Measurements from ENCODE around the gene INPP5F. TPM values are rescaled to one million over a fixed set of nuclear protein-coding genes. Genes with fewer than 3 reads are reported as not detected.

INPP5F gene
- total RNA-seq, 1 donor from 2014 or later, result 11.5 TPM

DNA sequence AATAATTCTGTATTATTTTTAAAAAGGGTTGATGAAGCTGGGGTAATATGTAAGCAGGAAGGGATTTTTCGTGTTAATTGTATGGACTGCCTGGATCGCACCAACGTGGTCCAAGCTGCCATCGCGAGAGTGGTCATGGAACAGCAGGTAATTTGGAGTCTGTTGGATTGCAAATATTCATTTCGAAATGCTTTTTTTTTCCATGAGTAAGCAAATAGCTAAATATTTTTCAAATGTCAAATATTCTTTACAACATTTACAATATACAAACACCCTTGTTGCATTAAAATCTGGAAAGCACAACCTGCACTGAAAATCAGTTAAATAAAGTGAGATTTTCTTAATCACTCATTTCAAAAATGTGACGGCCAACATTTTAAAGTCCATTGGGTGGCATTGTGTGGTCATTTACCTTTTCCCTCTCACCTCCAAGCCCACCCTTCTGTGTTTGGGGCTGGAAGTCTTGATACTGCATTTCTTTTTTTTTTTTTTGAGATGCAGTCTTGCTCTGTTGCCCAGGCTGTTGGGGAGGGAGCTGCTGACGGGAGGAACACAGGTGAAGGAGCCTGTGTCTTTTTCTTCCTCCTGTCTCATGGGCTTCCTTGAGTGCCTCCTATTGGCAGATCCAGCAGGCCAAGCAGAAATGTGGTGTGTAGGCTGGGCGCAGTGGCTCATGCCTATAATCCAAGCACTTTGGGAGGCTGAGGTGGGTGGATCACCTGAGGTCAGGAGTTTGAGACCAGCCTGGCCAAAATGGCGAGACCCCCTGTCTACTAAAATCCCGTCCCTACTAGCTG is 80.7 kb downstream of the INPP5F start:
- Histone ChIP-seq H3K4me1 (ENCODE audit: control insufficient read depth in 3 of 3, insufficient read depth in 3 of 3, low read length in 3 of 3) (no peaks in the 10 kb centered on the region), H3K36me3 (ENCODE audit: control insufficient read depth in 3 of 3, insufficient read depth in 3 of 3, low read length in 3 of 3) (peaks cover 2 to 17% (median 9%) of the 10 kb centered on the region in 3 donors), H3K9ac (ENCODE audit: low read depth in 1 of 3, low read length in 3 of 3) (no peak overlapping the region), H3K27ac (ENCODE audit: low read depth, low read length) (no peak overlapping the region), H3K27me3 (ENCODE audit: control insufficient read depth in 3 of 3, insufficient read depth in 3 of 3, low read length in 3 of 3) (no peaks in the 10 kb centered on the region), H3K4me3 (ENCODE audit: low read length in 3 of 3) (no peak overlapping the region), H3K9me3 (ENCODE audit: control insufficient read depth in 3 of 3, low read length in 3 of 3) (no peaks in the 10 kb centered on the region)

DNA sequence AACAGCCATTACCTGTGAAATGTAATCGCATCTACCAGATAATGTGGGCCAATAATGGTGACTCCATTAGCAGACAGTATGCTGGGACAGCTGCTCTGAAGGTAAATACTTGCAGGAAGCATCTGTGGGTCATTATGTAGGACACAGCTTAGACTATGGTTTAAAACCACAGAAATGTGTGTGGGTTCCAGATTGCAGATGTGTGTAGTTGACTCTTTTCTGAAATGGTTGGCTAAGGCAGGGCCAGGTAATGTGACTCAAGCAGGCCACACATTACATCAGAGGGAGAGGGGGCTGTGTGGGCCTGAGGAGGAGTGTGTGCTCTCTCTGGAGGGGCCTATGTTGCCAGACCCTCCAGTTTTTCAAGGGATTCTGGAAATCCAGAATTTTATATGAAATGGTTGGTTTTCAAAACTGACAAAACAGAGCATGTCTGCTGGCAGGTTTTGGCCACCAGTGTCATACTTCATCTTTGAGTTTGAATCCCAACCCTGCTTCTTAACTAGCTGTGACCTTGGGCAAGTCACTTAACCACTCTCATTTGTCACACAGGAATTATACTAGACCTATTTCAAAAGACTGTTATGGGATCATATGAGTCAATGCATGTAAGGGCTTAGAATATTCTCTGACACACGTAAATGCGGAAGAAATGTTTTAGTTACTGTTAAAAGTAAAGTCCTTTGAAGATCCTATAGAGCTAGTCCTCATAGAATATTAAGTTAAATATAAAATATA is 82.3 kb downstream of the INPP5F start:
- Histone ChIP-seq H3K9ac (ENCODE audit: low read depth in 1 of 3, low read length in 3 of 3) (no peak overlapping the region), H3K27me3 (ENCODE audit: control insufficient read depth in 3 of 3, insufficient read depth in 3 of 3, low read length in 3 of 3) (no peaks in the 10 kb centered on the region), H3K4me1 (ENCODE audit: control insufficient read depth in 3 of 3, insufficient read depth in 3 of 3, low read length in 3 of 3) (no peaks in the 10 kb centered on the region), H3K36me3 (ENCODE audit: control insufficient read depth in 3 of 3, insufficient read depth in 3 of 3, low read length in 3 of 3) (peaks cover 3 to 13% (median 12%) of the 10 kb centered on the region in 3 donors), H3K27ac (ENCODE audit: low read depth, low read length) (no peak overlapping the region), H3K4me3 (ENCODE audit: low read length in 3 of 3) (no peak overlapping the region), H3K9me3 (ENCODE audit: control insufficient read depth in 3 of 3, low read length in 3 of 3) (no peaks in the 10 kb centered on the region)

DNA sequence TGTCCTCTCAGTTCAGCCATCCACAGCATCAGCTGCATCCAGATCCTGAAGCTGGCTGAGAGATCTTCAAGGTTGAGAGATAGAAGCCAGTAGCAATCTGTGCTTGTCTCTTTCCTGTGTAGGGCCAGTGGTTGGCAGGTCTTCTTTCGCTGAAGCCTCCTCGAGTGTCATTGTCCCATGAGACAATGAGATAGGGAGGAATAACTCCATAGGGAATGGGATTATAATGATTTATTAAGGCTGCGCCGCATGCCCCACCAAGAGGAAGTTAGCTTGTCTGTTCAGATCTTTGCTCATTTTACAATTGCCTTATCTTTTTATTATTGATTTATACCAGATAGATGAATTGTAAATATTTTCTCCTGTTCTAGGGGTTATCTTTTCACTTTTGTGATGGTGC is 85.3 kb downstream of the INPP5F start:
- no peaks in the 10 kb centered on the region for H3K9me3 ChIP-seq (ENCODE audit: control insufficient read depth in 3 of 3, low read length in 3 of 3)
- H3K4me3 ChIP-seq (ENCODE audit: low read length in 3 of 3), result no peak overlapping the region
- H3K9ac ChIP-seq (ENCODE audit: low read depth in 1 of 3, low read length in 3 of 3), result no peak overlapping the region
- H3K36me3 ChIP-seq (ENCODE audit: control insufficient read depth in 3 of 3, insufficient read depth in 3 of 3, low read length in 3 of 3), result peaks cover 2 to 18% (median 16%) of the 10 kb centered on the region in 3 donors
- no peaks in the 10 kb centered on the region for H3K27me3 ChIP-seq (ENCODE audit: control insufficient read depth in 3 of 3, insufficient read depth in 3 of 3, low read length in 3 of 3)
- H3K27ac ChIP-seq (ENCODE audit: low read depth, low read length), result no peak overlapping the region
- H3K4me1 ChIP-seq (ENCODE audit: control insufficient read depth in 3 of 3, insufficient read depth in 3 of 3, low read length in 3 of 3), result no peaks in the 10 kb centered on the region

DNA sequence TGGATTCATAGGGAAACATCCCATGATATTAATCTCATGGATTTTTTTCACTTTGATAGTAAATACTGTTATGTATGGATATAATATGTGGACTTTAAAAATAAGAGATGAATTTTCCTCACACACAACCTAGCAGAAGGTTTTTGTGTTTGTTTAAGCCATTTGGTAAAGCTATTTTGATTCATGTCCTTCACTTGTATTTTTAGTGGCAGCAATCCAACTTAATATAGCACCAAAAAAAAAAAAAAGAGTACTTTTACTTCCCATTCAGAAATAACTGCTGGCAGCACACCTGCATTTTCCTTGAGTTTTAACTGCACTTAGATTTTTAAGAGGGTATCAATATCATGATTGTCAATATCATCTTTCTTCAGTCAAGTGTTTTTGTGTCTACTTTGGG is 86.8 kb downstream of the INPP5F start:
- H3K27me3 ChIP-seq (ENCODE audit: control insufficient read depth in 3 of 3, insufficient read depth in 3 of 3, low read length in 3 of 3), result no peaks in the 10 kb centered on the region
- no peak overlapping the region for H3K4me3 ChIP-seq (ENCODE audit: low read length in 3 of 3)
- H3K36me3 ChIP-seq (ENCODE audit: control insufficient read depth in 3 of 3, insufficient read depth in 3 of 3, low read length in 3 of 3), result peaks cover 2 to 18% (median 17%) of the 10 kb centered on the region in 3 donors
- no peak overlapping the region for H3K27ac ChIP-seq (ENCODE audit: low read depth, low read length)
- no peaks in the 10 kb centered on the region for H3K4me1 ChIP-seq (ENCODE audit: control insufficient read depth in 3 of 3, insufficient read depth in 3 of 3, low read length in 3 of 3)
- no peak overlapping the region for H3K9ac ChIP-seq (ENCODE audit: low read depth in 1 of 3, low read length in 3 of 3)
- no peaks in the 10 kb centered on the region for H3K9me3 ChIP-seq (ENCODE audit: control insufficient read depth in 3 of 3, low read length in 3 of 3)

DNA sequence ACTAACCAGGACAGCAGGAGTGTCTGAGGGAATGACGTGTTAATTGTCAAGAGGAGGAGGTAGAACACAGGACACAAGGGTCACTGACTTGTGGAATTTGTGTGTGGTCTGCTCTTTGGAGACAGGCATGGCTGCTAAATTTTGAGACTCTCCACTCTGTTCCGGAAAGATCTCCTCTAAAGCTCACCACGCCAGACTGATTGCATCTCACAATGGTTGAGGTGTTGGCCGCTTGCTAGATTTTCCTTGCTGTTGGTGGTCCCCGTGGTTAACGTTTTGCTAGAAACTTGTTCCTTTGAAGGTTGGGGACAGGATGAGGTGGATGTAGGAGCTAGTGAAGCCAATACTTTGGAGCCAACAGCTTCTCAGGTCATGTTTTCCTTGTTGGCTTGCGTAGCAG is 89.8 kb downstream of the INPP5F start:
- H3K9ac ChIP-seq (ENCODE audit: low read depth in 1 of 3, low read length in 3 of 3), result no peak overlapping the region
- no peaks in the 10 kb centered on the region for H3K4me1 ChIP-seq (ENCODE audit: control insufficient read depth in 3 of 3, insufficient read depth in 3 of 3, low read length in 3 of 3)
- H3K9me3 ChIP-seq (ENCODE audit: control insufficient read depth in 3 of 3, low read length in 3 of 3), result peaks cover 0 to 2% (median 0%) of the 10 kb centered on the region in 3 donors
- peaks cover 2 to 19% (median 14%) of the 10 kb centered on the region in 3 donors for H3K36me3 ChIP-seq (ENCODE audit: control insufficient read depth in 3 of 3, insufficient read depth in 3 of 3, low read length in 3 of 3)
- no peak overlapping the region for H3K4me3 ChIP-seq (ENCODE audit: low read length in 3 of 3)
- no peaks in the 10 kb centered on the region for H3K27me3 ChIP-seq (ENCODE audit: control insufficient read depth in 3 of 3, insufficient read depth in 3 of 3, low read length in 3 of 3)
- no peak overlapping the region for H3K27ac ChIP-seq (ENCODE audit: low read depth, low read length)

DNA sequence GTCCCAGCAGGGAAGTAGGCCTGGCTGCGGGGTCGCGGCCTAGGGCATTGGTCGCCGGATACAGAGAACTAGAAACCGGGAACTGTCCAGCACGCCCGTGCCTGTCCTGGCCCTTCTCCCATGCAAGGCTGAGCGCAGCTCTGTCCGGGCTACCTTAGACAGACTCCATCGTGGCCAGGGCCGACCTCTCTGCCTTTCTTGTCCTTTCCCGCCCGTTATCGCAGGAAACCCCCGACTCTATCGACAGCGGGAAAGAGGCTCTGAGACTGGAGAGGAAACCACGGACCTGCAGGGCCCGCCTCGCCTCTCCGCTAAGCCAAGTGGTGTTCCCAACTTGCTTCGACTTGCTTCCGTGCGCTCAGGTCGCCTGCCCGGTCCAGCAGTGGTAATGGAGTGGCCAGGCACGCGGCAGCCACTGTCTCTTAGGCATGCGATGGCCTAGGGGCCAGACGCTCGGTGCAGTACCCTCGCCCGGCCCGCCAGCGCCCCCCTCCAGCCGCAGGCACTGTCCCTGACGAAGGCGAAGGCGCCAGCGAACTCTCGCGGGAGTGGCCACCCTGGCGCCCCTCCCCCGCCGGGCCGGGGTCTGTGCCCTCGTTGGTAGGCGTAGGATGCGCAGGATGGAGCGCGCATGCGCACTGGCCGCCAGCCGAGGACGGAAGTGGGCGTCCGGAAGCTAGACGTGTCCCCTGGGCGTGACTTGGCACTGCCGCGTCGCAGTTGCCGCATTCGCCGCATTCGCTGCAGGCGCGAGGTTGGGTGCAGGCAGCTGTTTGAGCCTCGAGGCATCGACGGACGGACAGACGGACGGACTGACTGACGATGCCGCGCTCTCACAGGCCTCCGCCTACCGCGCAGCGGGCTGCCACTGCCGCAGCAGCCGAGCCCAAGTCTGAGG is 92.4 kb downstream of the INPP5F start:
- Histone ChIP-seq H3K9ac (ENCODE audit: low read depth in 1 of 3, low read length in 3 of 3) (no peak overlapping the region), H3K9me3 (ENCODE audit: control insufficient read depth in 3 of 3, low read length in 3 of 3) (peaks cover 0 to 2% (median 0%) of the 10 kb centered on the region in 3 donors), H3K36me3 (ENCODE audit: control insufficient read depth in 3 of 3, insufficient read depth in 3 of 3, low read length in 3 of 3) (peaks cover 0 to 21% (median 11%) of the 10 kb centered on the region in 3 donors), H3K4me1 (ENCODE audit: control insufficient read depth in 3 of 3, insufficient read depth in 3 of 3, low read length in 3 of 3) (no peaks in the 10 kb centered on the region), H3K27ac (ENCODE audit: low read depth, low read length) (no peak overlapping the region), H3K4me3 (ENCODE audit: low read length in 3 of 3) (no peak overlapping the region), H3K27me3 (ENCODE audit: control insufficient read depth in 3 of 3, insufficient read depth in 3 of 3, low read length in 3 of 3) (no peaks in the 10 kb centered on the region)

DNA sequence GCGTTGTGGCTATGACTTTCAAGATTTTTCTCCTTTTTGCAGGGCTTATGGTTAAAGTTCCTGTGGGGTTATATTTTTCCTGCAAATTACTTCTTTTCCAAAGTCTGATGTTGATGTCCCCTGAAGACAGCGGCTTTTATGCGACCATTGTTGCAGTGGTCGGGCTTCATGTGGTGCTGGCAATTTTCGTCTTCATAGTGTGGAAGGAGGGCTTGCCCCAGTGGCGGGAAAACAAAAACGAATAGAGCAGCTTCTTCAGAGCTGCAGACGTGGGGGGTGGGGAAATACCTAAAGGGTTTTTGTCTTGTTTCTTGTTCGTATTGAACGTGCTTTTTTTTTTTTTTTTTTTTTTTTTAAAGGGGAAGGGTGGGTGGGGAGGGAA is 93.0 kb downstream of the INPP5F start:
- Histone ChIP-seq H3K27me3 (ENCODE audit: control insufficient read depth in 3 of 3, insufficient read depth in 3 of 3, low read length in 3 of 3) (no peaks in the 10 kb centered on the region), H3K27ac (ENCODE audit: low read depth, low read length) (no peak overlapping the region), H3K4me3 (ENCODE audit: low read length in 3 of 3) (no peak overlapping the region), H3K4me1 (ENCODE audit: control insufficient read depth in 3 of 3, insufficient read depth in 3 of 3, low read length in 3 of 3) (no peaks in the 10 kb centered on the region), H3K9ac (ENCODE audit: low read depth in 1 of 3, low read length in 3 of 3) (no peak overlapping the region), H3K36me3 (ENCODE audit: control insufficient read depth in 3 of 3, insufficient read depth in 3 of 3, low read length in 3 of 3) (peaks cover 0 to 26% (median 11%) of the 10 kb centered on the region in 3 donors), H3K9me3 (ENCODE audit: control insufficient read depth in 3 of 3, low read length in 3 of 3) (peaks cover 0 to 2% (median 0%) of the 10 kb centered on the region in 3 donors)

DNA sequence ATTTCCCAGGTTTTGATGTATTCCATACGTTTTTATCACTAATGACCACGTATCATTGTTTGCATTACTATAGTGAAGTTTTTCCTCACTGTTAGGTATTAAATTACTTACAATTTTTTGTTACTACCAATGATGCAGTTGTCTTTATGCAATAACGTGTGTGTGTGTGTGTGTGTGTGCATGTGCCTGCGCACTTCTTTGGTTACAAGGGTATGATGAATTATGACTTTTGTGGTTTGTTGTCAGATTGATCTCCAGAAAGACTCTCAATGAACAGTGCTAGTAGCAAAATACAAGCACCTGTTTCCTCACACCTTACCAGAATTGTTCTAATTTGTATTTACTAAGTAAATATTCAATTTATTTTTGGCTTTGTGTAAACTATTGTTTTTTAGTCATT is 95.3 kb downstream of the INPP5F start:
- Histone ChIP-seq H3K27me3 (ENCODE audit: control insufficient read depth in 3 of 3, insufficient read depth in 3 of 3, low read length in 3 of 3) (no peaks in the 10 kb centered on the region), H3K9ac (ENCODE audit: low read depth in 1 of 3, low read length in 3 of 3) (no peak overlapping the region), H3K4me1 (ENCODE audit: control insufficient read depth in 3 of 3, insufficient read depth in 3 of 3, low read length in 3 of 3) (no peaks in the 10 kb centered on the region), H3K9me3 (ENCODE audit: control insufficient read depth in 3 of 3, low read length in 3 of 3) (peaks cover 0 to 2% (median 0%) of the 10 kb centered on the region in 3 donors), H3K4me3 (ENCODE audit: low read length in 3 of 3) (no peak overlapping the region), H3K36me3 (ENCODE audit: control insufficient read depth in 3 of 3, insufficient read depth in 3 of 3, low read length in 3 of 3) (peaks cover 0 to 19% (median 0%) of the 10 kb centered on the region in 3 donors), H3K27ac (ENCODE audit: low read depth, low read length) (no peak overlapping the region)

DNA sequence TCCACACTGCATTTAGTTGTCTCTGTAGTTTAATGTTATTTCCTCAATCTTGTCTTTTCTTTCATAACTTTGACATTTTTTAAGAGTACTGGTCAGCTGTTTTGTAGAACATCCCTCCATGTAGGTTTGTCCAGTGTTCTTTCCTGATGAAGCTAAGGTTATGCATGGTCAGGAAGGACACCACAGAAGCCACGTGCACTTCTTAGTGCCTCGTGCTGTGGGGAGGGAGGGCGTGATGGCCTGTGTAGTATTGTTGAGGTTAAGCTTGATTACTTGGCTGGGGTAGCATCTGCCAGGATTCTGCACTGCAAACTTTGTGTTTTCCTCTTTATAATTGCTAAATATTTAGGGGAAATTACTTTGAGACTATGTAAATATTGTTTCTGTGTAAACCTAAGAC is 98.4 kb downstream of the INPP5F start:
- H3K9ac ChIP-seq (ENCODE audit: low read depth in 1 of 3, low read length in 3 of 3), result no peak overlapping the region

More for the DNA sequence above, 98.4 kb downstream of the INPP5F start:
- Histone ChIP-seq H3K4me1 (ENCODE audit: control insufficient read depth in 3 of 3, insufficient read depth in 3 of 3, low read length in 3 of 3) (no peaks in the 10 kb centered on the region), H3K9me3 (ENCODE audit: control insufficient read depth in 3 of 3, low read length in 3 of 3) (no peaks in the 10 kb centered on the region), H3K27me3 (ENCODE audit: control insufficient read depth in 3 of 3, insufficient read depth in 3 of 3, low read length in 3 of 3) (no peaks in the 10 kb centered on the region), H3K36me3 (ENCODE audit: control insufficient read depth in 3 of 3, insufficient read depth in 3 of 3, low read length in 3 of 3) (peaks cover 6 to 19% (median 8%) of the 10 kb centered on the region in 3 donors), H3K4me3 (ENCODE audit: low read length in 3 of 3) (no peak overlapping the region), H3K27ac (ENCODE audit: low read depth, low read length) (no peak overlapping the region)
